GM12864 (cell line): ENCODE data around the gene UBR1.
A peak's percentile ranks its signal among the peaks of the same experiment; 100 is the strongest.

Source experiments
- DNase-seq: peaks from one replicate; pipeline ENCODE4 v3.0.0-alpha.2; 2011; ENCODE audit warnings: low read depth
- H3K4me3 ChIP-seq: 2 replicates; pipeline ENCODE4 v1.5.1; 2011; ENCODE audit warnings: mild to moderate bottlenecking, low read depth, low read length, control low read depth
- CTCF ChIP-seq: IDR thresholded peaks from 2 replicates; pipeline ENCODE4 v1.5.1; 2011; ENCODE audit warnings: low read depth, mild to moderate bottlenecking, moderate library complexity, low read length, control low read depth, inconsistent platforms; ENCODE audit errors: missing control alignments

UBR1 gene

GRCh38 chr15:43105778-43106485 is at the start of gene UBR1:
Gene UBR1 (minus strand): TSS chr15:43106038. CDS start chr15:43106022, 16 bp downstream.
- H3K4me3 ChIP-seq, result peak within 1 kb of the TSS; percentile 81
- TF ChIP-seq CTCF, result no peak
- DNase-seq, result peak; percentile 86

GRCh38 chr15:43153269-43153668 is 47.4 kb upstream of the UBR1 start:
- DNase-seq, result no peak
- TF ChIP-seq CTCF, result no peak

DNA sequence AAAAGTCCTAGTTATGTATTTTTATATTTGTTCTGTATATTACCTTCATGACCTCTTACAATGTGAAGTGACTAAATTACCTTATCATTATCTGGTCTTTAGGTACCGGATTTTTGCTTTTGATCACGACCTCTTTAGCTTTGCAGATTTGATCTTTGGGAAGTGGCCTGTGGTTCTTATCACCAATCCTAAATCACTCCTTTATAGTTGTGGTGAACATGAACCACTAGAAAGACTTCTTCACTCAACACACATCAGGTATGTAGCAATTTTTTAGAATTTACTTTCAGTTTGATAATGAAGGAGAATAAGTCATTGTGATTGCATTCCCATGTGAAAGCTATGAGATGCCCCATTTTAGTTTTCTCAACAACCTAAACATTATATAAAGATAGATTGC is 45.9 kb upstream of the UBR1 start:
- DNase-seq, result no peak
- TF ChIP-seq CTCF, result no peak
- no peak overlapping the region for H3K4me3 ChIP-seq

More at GRCh38 chr15:43153269-43153668, 47.4 kb upstream of the UBR1 start:
- H3K4me3 ChIP-seq, result no peak overlapping the region

- no peak for TF ChIP-seq CTCF
- no peak overlapping the region for H3K4me3 ChIP-seq
- no peak for DNase-seq
Observed at GRCh38 chr15:43150191-43150929, 44.5 kb upstream of the UBR1 start.

GRCh38 chr15:43146184-43146583 is 40.3 kb upstream of the UBR1 start:
- TF ChIP-seq CTCF, result no peak
- H3K4me3 ChIP-seq, result no peak overlapping the region
- no peak for DNase-seq

DNA sequence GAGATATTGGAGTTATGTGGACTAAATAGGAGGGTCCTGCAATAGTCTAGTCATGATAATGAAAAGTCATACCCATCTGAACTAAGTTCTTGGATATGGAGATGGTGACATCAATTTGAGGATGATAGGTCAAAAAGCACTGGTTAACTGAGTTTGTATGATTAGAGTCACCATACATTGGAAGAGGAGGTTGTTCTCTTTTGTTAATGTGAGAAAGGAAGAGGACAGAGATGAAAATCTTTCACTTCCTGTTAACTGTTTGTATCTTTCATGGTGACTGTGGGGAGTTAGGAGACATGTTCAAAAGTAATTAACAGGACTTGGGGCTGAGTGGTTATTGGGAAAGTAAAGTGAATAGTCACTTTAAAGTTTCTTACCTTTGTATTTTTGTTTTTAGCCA is 38.7 kb upstream of the UBR1 start:
- TF ChIP-seq CTCF, result no peak
- H3K4me3 ChIP-seq, result no peak overlapping the region
- no peak for DNase-seq
